ENCODE measurements around the gene SKI.

SKI gene

GRCh38 chr1:2339206-2340085 lies 111.3 kb downstream of the SKI start:
- DNase-seq (ENCODE audit: low read depth, low spot score): no peak

- no peak for DNase-seq (ENCODE audit: low read depth, low spot score)
These were observed 112.2 kb downstream of the SKI start for GRCh38 chr1:2340086-2340917.

GRCh38 chr1:2340918-2341254 lies 112.8 kb downstream of the SKI start:
- no peak for DNase-seq (ENCODE audit: low read depth, low spot score)

GRCh38 chr1:2341706-2342383 lies 113.7 kb downstream of the SKI start:
- no peak for DNase-seq (ENCODE audit: low read depth, low spot score)

- DNase-seq (ENCODE audit: low read depth, low spot score): no peak
These were observed 114.4 kb downstream of the SKI start for GRCh38 chr1:2342384-2343022.

- no peak for DNase-seq (ENCODE audit: low read depth, low spot score)
These were observed 115.2 kb downstream of the SKI start for GRCh38 chr1:2343023-2343935.

- DNase-seq (ENCODE audit: low read depth, low spot score): no peak
These were observed 116.1 kb downstream of the SKI start for GRCh38 chr1:2344121-2344681.

- DNase-seq (ENCODE audit: low read depth, low spot score): no peak
These were observed 116.7 kb downstream of the SKI start for GRCh38 chr1:2344744-2345296.

GRCh38 chr1:2345297-2346075 lies 117.4 kb downstream of the SKI start:
- no peak for DNase-seq (ENCODE audit: low read depth, low spot score)

GRCh38 chr1:2346691-2347408 lies 118.7 kb downstream of the SKI start:
- DNase-seq (ENCODE audit: low read depth, low spot score): no peak

GRCh38 chr1:2347409-2347785 lies 119.3 kb downstream of the SKI start:
- no peak for DNase-seq (ENCODE audit: low read depth, low spot score)

GRCh38 chr1:2347896-2348295 lies 119.8 kb downstream of the SKI start:
- no peak for DNase-seq (ENCODE audit: low read depth, low spot score)

- no peak for DNase-seq (ENCODE audit: low read depth, low spot score)
These were observed 120.5 kb downstream of the SKI start for GRCh38 chr1:2348346-2349325.

- DNase-seq (ENCODE audit: low read depth, low spot score): no peak
These were observed 121.7 kb downstream of the SKI start for GRCh38 chr1:2349806-2350205.

- DNase-seq (ENCODE audit: low read depth, low spot score): no peak
These were observed 122.4 kb downstream of the SKI start for GRCh38 chr1:2350501-2350900.

- DNase-seq (ENCODE audit: low read depth, low spot score): no peak
These were observed 123.0 kb downstream of the SKI start for GRCh38 chr1:2350911-2351655.

- no peak for DNase-seq (ENCODE audit: low read depth, low spot score)
These were observed 123.6 kb downstream of the SKI start for GRCh38 chr1:2351723-2352122.

Measured in activated naive CD8-positive, alpha-beta T cell treated with anti-CD3 and anti-CD28 coated beads, Interleukin-2, amount 50 U/mL, for 16 hours (primary cell).